ENCODE results near the gene MATN4.

The MATN4 gene

GRCh38 chr20:45340951-45341350, 32.9 kb upstream of the MATN4 start:
- no peak for DNase-seq

- no peak for DNase-seq
Measured at GRCh38 chr20:45340236-45340847, 32.2 kb upstream of the MATN4 start.

DNA sequence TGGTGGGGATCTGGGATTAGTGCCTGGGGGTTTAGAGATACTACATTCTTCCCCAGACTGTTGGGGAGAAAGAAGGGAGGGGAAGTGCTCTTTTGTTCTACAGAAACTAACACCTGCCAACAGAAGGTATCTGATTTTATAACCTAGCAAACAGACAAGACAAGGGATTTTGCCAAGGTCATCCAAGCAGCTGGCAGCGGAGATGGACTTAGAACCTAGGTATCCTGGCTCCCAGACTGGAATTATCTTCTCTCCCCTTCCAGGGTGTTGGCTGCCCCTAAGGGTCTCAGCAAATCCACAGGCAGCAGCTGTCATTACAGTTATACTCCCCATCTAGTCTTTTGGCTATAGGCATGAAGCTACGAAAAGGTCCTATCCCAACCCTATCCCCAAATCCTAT, 31.7 kb upstream of the MATN4 start:
- DNase-seq = peak; percentile 76

GRCh38 chr20:45339084-45339483, 31.0 kb upstream of the MATN4 start:
- no peak for DNase-seq

DNA sequence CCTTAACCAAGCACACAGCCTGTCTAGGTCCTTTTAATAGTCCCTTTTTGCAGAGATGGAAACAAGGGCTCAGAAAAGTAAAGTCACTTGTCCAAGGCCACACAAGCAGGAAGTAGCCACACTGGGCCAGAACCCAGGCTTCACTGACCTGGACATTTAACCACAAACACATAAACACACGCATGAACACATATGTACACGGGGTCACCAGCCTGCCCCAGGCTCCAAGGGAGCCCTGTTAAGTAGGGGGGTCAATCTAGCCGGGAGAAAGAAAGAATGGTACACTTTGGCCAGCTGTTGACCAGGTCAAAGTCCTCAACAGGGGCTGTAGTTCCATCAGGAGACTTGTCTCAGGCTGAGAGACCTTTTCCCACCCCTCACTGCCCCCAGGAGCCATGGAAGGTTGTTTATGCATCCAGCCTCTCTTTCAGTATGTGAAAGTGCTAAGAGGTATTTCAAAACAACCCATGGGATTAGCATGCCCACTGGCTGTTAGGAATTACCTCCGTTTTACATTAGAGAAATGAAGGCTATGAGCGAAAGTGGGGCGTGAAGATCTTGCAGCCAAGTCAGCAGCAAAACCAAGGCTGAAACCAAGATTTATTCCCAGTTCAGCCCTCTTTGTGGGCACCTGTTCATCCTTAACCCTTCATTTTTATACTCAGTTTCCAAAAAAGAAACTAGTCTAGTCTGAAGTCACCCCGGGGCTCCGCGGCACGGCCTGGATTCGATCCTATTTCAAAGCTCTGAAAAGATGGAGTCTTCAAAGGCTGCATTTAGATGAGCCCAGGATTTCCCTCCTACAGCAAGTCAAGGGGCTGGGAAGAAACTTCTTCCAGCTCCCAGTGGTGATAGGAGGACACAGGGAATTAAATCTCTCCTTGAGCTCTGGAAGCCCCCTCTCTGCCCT, 30.3 kb upstream of the MATN4 start:
- no peak for DNase-seq

GRCh38 chr20:45337367-45338120, 29.4 kb upstream of the MATN4 start:
- no peak for DNase-seq

DNA sequence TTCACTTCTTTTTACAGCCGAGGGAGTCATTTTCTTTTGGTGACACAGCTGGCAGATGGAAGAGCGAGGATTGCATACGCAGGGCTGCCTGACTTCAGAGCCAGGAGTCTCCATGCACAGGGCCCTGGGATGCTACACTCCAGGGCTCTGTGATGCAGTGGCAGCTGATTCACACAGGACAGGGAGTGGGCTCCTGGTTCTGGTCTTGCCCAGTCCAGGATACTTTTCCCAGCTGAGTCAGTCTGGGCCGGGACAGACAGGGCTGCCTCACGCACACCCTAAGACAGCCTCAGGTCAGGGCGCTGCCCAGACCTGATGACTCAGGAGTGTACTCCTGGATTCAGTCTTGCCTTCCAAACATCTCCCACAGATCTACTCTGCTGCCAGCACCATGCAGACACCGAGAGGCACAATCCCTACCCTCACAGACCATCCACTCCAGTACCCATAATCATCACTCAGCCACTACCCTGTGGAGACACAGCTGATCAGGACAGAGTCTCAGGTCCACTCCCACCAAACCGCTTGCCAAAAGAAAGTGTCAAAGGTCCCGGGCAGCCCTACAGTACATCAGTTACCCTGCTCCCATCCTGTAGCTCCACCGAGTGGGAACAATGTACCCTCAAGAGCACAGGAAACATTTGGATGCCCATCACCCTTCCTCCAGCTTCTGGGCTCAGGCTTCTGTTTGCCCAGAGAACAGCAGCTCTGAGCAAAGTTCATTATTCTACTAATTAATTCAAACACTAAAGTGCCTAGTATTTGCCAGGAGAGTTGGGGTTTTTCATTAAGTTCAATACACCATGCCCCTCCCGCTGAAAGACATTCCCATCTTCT, 28.6 kb upstream of the MATN4 start:
- no peak for DNase-seq

GRCh38 chr20:45330476-45330875, 22.4 kb upstream of the MATN4 start:
- DNase-seq = no peak

GRCh38 chr20:45329497-45330319, 21.6 kb upstream of the MATN4 start:
- DNase-seq = no peak

DNA sequence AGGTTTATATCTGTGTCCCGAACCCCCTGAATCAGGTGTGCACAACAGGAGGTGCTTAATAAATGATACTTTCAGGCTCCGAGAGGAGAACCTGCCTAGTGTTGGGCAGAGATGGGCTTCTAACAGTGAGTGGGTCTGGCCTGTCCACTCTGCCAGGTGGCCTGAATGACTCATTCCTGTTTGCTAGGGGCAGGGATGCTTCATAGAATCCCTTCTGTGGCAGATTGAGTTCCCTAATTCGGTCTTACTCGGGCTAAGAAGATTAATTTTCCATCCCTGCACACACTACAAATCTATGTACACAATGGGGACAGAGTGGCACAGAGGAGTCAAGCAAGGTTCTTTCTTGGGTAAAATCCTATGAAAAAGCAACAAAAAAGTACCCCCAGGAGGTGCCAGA, 20.4 kb upstream of the MATN4 start:
- no peak for DNase-seq

DNA sequence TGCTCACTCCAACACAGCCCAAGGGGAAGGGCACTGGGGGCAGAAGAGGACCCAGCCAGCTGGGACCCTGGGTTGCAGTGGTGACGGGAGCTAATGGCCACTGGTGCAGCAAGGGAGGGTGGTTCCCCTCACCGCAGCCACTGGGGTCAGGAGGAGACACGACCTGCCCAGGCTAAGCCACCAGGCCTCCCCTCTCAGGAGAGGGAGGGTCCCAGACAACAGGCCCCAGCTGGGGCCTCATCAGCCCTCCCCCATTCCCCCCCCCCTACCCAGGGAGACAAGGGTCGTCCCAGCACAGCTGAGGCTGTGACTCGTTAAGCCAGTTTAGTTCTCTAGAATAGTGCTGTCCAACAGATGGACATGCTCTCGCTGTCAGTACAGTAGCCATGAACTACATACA, 17.3 kb upstream of the MATN4 start:
- DNase-seq = no peak

GRCh38 chr20:45323731-45324130, 15.6 kb upstream of the MATN4 start:
- DNase-seq = no peak

DNA sequence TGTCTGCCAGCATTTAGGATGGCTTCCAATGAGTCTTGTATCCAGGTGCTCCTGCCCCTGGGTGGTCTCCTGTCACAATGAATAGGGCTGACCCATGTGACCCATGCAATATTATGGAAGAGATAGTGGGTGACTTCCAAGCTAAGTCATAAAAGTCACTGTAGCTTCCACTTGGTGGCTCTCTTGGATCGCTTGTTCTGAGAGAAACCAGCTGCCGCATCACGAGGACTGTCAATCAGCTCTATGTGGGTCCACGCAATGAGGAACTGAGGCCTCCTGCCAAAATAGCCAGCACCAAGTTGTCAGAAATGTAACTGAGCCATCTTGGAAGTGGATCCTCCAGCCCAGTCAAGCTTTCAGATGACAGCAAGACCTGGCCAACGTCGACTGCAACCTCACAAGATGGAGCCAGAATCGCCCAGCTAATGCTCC, 14.9 kb upstream of the MATN4 start:
- peak; percentile 54 for DNase-seq

DNA sequence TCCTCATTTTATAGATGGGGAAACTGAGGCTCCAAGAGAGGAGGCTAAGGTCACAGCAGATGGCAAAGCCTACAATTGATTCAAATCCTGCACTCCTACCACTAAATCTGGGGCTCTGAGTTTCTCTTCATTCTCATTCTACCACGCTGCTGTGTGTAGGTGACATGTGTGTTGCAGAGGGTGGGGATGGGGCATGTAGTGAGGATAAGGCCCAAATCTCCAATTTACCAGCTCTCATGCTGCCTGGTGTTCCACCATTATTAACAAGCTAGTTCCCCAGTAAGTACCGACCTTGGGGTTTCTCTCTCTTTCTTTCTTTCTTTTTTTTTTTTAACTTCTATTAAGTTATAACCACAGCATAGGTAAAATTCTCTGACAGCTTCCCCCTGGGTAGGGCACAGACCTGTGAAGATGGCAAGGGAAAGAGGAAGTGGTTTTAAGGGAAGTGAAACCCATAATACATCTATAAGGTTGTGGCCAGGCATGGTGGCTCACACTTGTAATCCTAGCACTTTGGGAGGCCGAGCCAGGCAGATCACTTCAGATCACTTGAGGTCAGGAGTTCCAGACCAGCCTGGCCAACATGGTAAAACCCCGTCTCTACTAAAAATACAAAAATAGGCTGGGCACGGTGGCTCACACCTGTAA, 13.0 kb upstream of the MATN4 start:
- DNase-seq = no peak

GRCh38 chr20:45318948-45319347, 10.8 kb upstream of the MATN4 start:
- DNase-seq = no peak

GRCh38 chr20:45318386-45318939, 10.4 kb upstream of the MATN4 start:
- DNase-seq = no peak

GRCh38 chr20:45317826-45318225, 9.7 kb upstream of the MATN4 start:
- DNase-seq = no peak

DNA sequence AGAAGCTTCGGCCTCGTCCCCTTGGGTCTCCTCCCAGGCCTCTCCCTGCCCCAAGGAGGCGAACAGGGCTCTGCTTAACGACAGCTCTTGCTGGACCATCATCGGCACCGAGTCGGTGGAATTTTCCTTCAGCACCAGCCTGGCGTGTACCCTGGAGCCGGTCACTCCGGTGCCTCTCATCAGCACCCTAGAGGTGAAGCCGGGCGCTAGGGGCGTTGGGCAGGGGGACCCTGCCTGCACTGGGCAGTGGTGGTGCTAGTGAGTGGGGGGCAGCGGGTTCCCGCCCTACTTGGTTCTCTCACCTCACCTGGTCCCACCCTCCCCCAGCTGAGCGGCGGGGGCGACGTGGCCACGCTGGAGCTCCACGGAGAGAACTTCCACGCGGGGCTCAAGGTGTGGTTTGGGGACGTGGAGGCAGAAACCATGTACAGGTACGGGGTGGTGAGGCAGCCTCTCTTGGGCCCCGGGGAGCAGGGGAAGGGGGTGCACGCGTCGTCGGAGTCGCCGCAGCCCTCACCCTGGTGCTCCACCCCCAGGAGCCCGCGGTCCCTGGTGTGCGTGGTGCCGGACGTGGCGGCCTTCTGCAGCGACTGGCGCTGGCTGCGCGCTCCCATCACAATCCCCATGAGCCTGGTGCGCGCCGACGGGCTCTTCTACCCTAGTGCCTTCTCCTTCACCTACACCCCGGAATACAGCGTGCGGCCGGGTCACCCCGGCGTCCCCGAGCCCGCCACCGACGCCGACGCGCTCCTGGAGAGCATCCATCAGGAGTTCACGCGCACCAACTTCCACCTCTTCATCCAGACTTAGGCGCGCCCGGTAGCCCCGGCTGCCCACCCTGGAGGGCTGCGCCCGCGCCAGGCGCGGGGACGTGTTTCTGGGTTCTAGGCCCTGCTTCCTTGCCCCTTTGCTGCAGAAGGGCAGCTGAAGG, 8.3 kb upstream of the MATN4 start:
- no peak for DNase-seq

DNA sequence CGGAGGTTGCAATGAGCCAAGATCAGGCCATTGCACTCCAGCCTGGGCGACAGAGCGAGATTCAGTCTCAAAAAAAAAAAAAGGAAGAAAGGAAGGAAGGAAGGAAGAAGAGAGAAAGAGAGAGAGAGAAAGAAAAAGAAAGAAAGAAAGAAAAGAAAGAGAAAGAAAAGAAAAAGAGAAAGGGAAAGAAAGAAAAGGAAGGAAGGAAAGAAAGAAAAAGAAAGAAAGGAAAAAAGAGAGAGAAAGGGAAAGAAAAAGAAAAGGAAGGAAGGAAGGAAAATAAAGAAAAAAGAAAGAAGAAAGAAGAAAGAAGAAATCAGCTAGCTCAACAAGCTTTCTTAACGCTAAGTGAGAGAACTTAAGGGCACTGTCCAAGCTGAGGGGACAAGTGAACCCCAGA, 7.6 kb upstream of the MATN4 start:
- DNase-seq = no peak

- DNase-seq = no peak
Measured at GRCh38 chr20:45313943-45314342, 5.8 kb upstream of the MATN4 start.
